GM23338 (cell line): ENCODE measurements around the gene TGIF1. TPM values are rescaled to one million over a fixed set of nuclear protein-coding genes. Genes with fewer than 3 reads are reported as not detected.

Source experiments
- ATAC-seq: fragments of 200-7000 bp; cut with Tn5 transposase; 3 replicates; pipeline ENCODE4 v1.9.1; 2020
- DNase-seq: peaks from one replicate; pipeline ENCODE4 v3.0.0-alpha.2; 2015; ENCODE audit warnings: low spot score
- H2AFZ ChIP-seq: fragments of 200-600 bp; sonication (generic); 2 replicates; pipeline ENCODE4 v1.8.0; 2016; ENCODE audit warnings: antibody characterized with exemption, mild to moderate bottlenecking, moderate library complexity
- H3F3A ChIP-seq: fragments of 200-600 bp; sonication (generic); replicated peaks from 2 replicates; pipeline ENCODE4 v1.8.0; 2017; ENCODE audit warnings: antibody characterized with exemption, mixed run types, low read depth
- H3K27ac ChIP-seq: fragments of 200-600 bp; sonication (generic); 2 replicates; pipeline ENCODE4 v1.6.1; 2016; ENCODE audit warnings: low read depth
- H3K27me3 ChIP-seq: fragments of 200-600 bp; sonication (generic); 2 replicates; pipeline ENCODE4 v1.8.0; 2016; ENCODE audit warnings: mild to moderate bottlenecking, mixed run types, moderate library complexity; ENCODE audit not compliant: insufficient read depth
- H3K36me3 ChIP-seq: fragments of 200-600 bp; sonication (generic); 2 replicates; pipeline ENCODE4 v1.8.0; 2016; ENCODE audit warnings: mild to moderate bottlenecking; ENCODE audit not compliant: insufficient read depth
- H3K4me1 ChIP-seq: fragments of 200-600 bp; sonication (generic); 2 replicates; pipeline ENCODE4 v1.8.0; 2016; ENCODE audit warnings: mild to moderate bottlenecking, moderate library complexity; ENCODE audit not compliant: insufficient read depth
- H3K4me2 ChIP-seq: fragments of 200-600 bp; sonication (generic); 2 replicates; pipeline ENCODE4 v1.7.1; 2017; ENCODE audit warnings: mixed run types
- H3K4me3 ChIP-seq: fragments of 200-600 bp; sonication (generic); 2 replicates; pipeline ENCODE4 v1.6.1; 2016; ENCODE audit warnings: mixed run types
- H3K79me2 ChIP-seq: fragments of 200-600 bp; sonication (generic); replicated peaks from 2 replicates; pipeline ENCODE4 v1.8.0; 2017; ENCODE audit warnings: mild to moderate bottlenecking; ENCODE audit not compliant: insufficient read depth
- H3K9me2 ChIP-seq: fragments of 200-600 bp; sonication (generic); 2 replicates; pipeline ENCODE4 v1.8.0; 2017; ENCODE audit not compliant: insufficient read depth
- H4K20me1 ChIP-seq: fragments of 200-600 bp; sonication (generic); replicated peaks from 2 replicates; pipeline ENCODE4 v1.8.0; 2017; ENCODE audit warnings: mild to moderate bottlenecking; ENCODE audit not compliant: insufficient read depth
- H3K27ac Mint-ChIP-seq: 2 replicates; pipeline ENCODE4 v1.8.0; 2020; ENCODE audit warnings: inconsistent platforms, mild to moderate bottlenecking, moderate library complexity, mixed read lengths
- H3K27me3 Mint-ChIP-seq: 3 replicates; pipeline ENCODE4 v1.8.0; 2022; ENCODE audit warnings: low read depth, mild to moderate bottlenecking, moderate library complexity, mixed read lengths, inconsistent platforms; ENCODE audit not compliant: insufficient read depth, poor library complexity
- H3K36me3 Mint-ChIP-seq: 3 replicates; pipeline ENCODE4 v1.8.0; 2021; ENCODE audit warnings: low read depth, mild to moderate bottlenecking, inconsistent platforms, moderate library complexity, mixed read lengths
- H3K4me1 Mint-ChIP-seq: 3 replicates; pipeline ENCODE4 v1.8.0; 2020; ENCODE audit warnings: mild to moderate bottlenecking, inconsistent platforms, mixed read lengths
- H3K4me3 Mint-ChIP-seq: 3 replicates; pipeline ENCODE4 v1.8.0; 2021; ENCODE audit warnings: moderate library complexity, mild to moderate bottlenecking, inconsistent platforms, mixed read lengths
- H3K9me3 Mint-ChIP-seq: 3 replicates; pipeline ENCODE4 v1.8.0; 2020; ENCODE audit warnings: moderate library complexity, mild to moderate bottlenecking, inconsistent platforms, mixed read lengths
- CREB1 ChIP-seq: fragments of 250-450 bp; sonication (Bioruptor Pico); IDR thresholded peaks from 2 replicates; pipeline ENCODE4 v1.5.0; 2020; ENCODE audit warnings: low read depth, mild to moderate bottlenecking, moderate library complexity
- EZH2 ChIP-seq: fragments of 200-600 bp; sonication (generic); IDR thresholded peaks from one replicate; pipeline ENCODE4 v1.8.0; 2017; ENCODE audit warnings: antibody characterized with exemption, mild to moderate bottlenecking, low read depth; ENCODE audit not compliant: unreplicated experiment
- EZH2phosphoT487 ChIP-seq: fragments of 200-600 bp; sonication (generic); IDR thresholded peaks from one replicate; pipeline ENCODE4 v1.8.1; 2018; ENCODE audit warnings: antibody characterized with exemption; ENCODE audit not compliant: unreplicated experiment
- JUNB ChIP-seq: IDR thresholded peaks from one replicate; pipeline ENCODE4 v1.6.1; 2016; ENCODE audit warnings: antibody characterized with exemption; ENCODE audit not compliant: unreplicated experiment
- NANOG ChIP-seq: IDR thresholded peaks from 2 replicates; pipeline ENCODE4 v1.6.1; 2016; ENCODE audit warnings: antibody characterized with exemption, borderline replicate concordance
- POLR2AphosphoS5 ChIP-seq: IDR thresholded peaks from 2 replicates; pipeline ENCODE4 v1.6.1; 2016; ENCODE audit warnings: antibody characterized with exemption, low read depth
- STAT1 ChIP-seq: IDR thresholded peaks from one replicate; pipeline ENCODE4 v1.6.1; 2016; ENCODE audit warnings: antibody characterized with exemption; ENCODE audit not compliant: unreplicated experiment
- ZNF114 ChIP-seq: fragments of 250-450 bp; sonication (Bioruptor Pico); IDR thresholded peaks from 2 replicates; pipeline ENCODE4 v1.5.0; 2020; ENCODE audit warnings: mild to moderate bottlenecking, moderate library complexity
- ZNF331 ChIP-seq: fragments of 250-450 bp; sonication (Bioruptor Pico); IDR thresholded peaks from 2 replicates; pipeline ENCODE4 v1.5.0; 2020; ENCODE audit warnings: low read depth, mild to moderate bottlenecking, moderate library complexity
- polyA plus RNA-seq: library from polyadenylated mRNA; unstranded; fragments of >200 nt; fragmentation: Nextera tagmentation; extraction: Ambion mirVana; gene quantifications from 2 replicates; pipeline ENCODE4 v1.2.1, GENCODE V29; 2016
- total RNA-seq: library from RNA; depleted of rRNA; stranded (reverse); fragments of >200 nt; shearing (Covaris generic); gene quantifications from 2 replicates; pipeline ENCODE4 v1.2.3, GENCODE V29; 2014
- TF ChIP-seq, protein P1 (sequence below): IDR thresholded peaks from 2 replicates; pipeline ENCODE4 v1.6.1; 2016; ENCODE audit warnings: antibody characterized with exemption
- TF ChIP-seq, protein P2 (sequence below): fragments of 250-450 bp; sonication (Bioruptor Pico); IDR thresholded peaks from 2 replicates; pipeline ENCODE4 v1.5.0; 2020; ENCODE audit warnings: mild to moderate bottlenecking, moderate library complexity
- TF ChIP-seq, protein P3 (sequence below): IDR thresholded peaks from one replicate; pipeline ENCODE4 v1.6.1; 2018; ENCODE audit warnings: antibody characterized with exemption; ENCODE audit not compliant: unreplicated experiment
- TF ChIP-seq, protein P4 (sequence below), 2 experiments: fragments of 200-600 bp in 1 of 2; sonication (generic) in 1 of 2; conservative IDR thresholded peaks; 2 replicates each; pipeline versions ENCODE4 v1.5.1 to v1.6.1; 2016 to 2017; ENCODE audit warnings: antibody characterized with exemption in 2 of 2, low read depth in 2 of 2, mild to moderate bottlenecking in 2 of 2, moderate library complexity in 1 of 2

TGIF1 gene
- total and polyA plus RNA-seq, 2 experiments from 2014 or later, result 294 to 316 TPM

DNA sequence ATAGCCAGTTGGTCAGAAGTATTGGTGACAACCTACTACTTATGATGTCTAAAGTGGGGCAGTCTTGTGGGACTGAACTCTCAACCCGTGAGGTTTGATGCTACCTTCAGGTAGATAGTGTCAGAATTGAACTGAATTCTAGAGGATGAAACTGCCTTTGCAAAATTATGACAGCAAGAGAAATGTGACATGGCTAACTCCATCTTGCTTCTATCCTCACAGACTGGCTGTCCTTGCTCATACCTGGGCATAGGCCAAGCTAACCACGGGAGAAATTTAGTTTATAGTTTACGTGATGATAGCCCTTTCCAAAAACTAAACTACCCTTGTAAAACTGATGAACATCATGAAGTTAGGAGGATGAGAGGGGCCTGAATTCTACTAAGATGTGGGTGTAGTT lies 24.9 kb upstream of the TGIF1 start:
- Histone ChIP-seq H3F3A (no peaks in the 10 kb centered on the region), H3K4me2 (no peak overlapping the region), H2AFZ (no peak overlapping the region), H3K27me3 (no peaks in the 10 kb centered on the region), H3K36me3 (no peaks in the 10 kb centered on the region), H3K27ac (no peak overlapping the region), H3K9me2 (no peaks in the 10 kb centered on the region), H4K20me1 (no peaks in the 10 kb centered on the region), H3K79me2 (no peaks in the 10 kb centered on the region), H3K4me1 (peaks cover 8% of the 10 kb centered on the region; the same call in 1 of the 2 replicates), H3K4me3 (no peak overlapping the region)
- no peak overlapping the region for H3K27ac Mint-ChIP-seq
- no peaks in the 10 kb centered on the region for H3K36me3 Mint-ChIP-seq
- H3K27me3 Mint-ChIP-seq, result peaks cover 5% of the 10 kb centered on the region
- H3K4me1 Mint-ChIP-seq, result peaks cover 2% of the 10 kb centered on the region; the same call in 1 of the 3 replicates
- no peak overlapping the region for H3K4me3 Mint-ChIP-seq
- ATAC-seq, result no peak
- TF ChIP-seq, protein P1, sequence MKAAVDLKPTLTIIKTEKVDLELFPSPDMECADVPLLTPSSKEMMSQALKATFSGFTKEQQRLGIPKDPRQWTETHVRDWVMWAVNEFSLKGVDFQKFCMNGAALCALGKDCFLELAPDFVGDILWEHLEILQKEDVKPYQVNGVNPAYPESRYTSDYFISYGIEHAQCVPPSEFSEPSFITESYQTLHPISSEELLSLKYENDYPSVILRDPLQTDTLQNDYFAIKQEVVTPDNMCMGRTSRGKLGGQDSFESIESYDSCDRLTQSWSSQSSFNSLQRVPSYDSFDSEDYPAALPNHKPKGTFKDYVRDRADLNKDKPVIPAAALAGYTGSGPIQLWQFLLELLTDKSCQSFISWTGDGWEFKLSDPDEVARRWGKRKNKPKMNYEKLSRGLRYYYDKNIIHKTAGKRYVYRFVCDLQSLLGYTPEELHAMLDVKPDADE, result no peak
- no peak for TF ChIP-seq ZNF331 (CRISPR knock-in tag)
- TF ChIP-seq, protein P2, sequence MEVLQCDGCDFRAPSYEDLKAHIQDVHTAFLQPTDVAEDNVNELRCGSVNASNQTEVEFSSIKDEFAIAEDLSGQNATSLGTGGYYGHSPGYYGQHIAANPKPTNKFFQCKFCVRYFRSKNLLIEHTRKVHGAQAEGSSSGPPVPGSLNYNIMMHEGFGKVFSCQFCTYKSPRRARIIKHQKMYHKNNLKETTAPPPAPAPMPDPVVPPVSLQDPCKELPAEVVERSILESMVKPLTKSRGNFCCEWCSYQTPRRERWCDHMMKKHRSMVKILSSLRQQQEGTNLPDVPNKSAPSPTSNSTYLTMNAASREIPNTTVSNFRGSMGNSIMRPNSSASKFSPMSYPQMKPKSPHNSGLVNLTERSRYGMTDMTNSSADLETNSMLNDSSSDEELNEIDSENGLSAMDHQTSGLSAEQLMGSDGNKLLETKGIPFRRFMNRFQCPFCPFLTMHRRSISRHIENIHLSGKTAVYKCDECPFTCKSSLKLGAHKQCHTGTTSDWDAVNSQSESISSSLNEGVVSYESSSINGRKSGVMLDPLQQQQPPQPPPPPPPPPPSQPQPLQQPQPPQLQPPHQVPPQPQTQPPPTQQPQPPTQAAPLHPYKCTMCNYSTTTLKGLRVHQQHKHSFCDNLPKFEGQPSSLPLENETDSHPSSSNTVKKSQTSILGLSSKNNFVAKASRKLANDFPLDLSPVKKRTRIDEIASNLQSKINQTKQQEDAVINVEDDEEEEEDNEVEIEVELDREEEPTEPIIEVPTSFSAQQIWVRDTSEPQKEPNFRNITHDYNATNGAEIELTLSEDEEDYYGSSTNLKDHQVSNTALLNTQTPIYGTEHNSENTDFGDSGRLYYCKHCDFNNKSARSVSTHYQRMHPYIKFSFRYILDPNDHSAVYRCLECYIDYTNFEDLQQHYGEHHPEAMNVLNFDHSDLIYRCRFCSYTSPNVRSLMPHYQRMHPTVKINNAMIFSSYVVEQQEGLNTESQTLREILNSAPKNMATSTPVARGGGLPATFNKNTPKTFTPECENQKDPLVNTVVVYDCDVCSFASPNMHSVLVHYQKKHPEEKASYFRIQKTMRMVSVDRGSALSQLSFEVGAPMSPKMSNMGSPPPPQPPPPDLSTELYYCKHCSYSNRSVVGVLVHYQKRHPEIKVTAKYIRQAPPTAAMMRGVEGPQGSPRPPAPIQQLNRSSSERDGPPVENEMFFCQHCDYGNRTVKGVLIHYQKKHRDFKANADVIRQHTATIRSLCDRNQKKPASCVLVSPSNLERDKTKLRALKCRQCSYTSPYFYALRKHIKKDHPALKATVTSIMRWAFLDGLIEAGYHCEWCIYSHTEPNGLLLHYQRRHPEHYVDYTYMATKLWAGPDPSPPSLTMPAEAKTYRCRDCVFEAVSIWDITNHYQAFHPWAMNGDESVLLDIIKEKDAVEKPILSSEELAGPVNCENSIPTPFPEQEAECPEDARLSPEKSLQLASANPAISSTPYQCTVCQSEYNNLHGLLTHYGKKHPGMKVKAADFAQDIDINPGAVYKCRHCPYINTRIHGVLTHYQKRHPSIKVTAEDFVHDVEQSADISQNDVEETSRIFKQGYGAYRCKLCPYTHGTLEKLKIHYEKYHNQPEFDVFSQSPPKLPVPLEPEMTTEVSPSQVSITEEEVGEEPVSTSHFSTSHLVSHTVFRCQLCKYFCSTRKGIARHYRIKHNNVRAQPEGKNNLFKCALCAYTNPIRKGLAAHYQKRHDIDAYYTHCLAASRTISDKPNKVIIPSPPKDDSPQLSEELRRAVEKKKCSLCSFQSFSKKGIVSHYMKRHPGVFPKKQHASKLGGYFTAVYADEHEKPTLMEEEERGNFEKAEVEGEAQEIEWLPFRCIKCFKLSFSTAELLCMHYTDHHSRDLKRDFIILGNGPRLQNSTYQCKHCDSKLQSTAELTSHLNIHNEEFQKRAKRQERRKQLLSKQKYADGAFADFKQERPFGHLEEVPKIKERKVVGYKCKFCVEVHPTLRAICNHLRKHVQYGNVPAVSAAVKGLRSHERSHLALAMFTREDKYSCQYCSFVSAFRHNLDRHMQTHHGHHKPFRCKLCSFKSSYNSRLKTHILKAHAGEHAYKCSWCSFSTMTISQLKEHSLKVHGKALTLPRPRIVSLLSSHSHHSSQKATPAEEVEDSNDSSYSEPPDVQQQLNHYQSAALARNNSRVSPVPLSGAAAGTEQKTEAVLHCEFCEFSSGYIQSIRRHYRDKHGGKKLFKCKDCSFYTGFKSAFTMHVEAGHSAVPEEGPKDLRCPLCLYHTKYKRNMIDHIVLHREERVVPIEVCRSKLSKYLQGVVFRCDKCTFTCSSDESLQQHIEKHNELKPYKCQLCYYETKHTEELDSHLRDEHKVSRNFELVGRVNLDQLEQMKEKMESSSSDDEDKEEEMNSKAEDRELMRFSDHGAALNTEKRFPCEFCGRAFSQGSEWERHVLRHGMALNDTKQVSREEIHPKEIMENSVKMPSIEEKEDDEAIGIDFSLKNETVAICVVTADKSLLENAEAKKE (CRISPR knock-in tag), result no peak
- TF ChIP-seq, protein P3, sequence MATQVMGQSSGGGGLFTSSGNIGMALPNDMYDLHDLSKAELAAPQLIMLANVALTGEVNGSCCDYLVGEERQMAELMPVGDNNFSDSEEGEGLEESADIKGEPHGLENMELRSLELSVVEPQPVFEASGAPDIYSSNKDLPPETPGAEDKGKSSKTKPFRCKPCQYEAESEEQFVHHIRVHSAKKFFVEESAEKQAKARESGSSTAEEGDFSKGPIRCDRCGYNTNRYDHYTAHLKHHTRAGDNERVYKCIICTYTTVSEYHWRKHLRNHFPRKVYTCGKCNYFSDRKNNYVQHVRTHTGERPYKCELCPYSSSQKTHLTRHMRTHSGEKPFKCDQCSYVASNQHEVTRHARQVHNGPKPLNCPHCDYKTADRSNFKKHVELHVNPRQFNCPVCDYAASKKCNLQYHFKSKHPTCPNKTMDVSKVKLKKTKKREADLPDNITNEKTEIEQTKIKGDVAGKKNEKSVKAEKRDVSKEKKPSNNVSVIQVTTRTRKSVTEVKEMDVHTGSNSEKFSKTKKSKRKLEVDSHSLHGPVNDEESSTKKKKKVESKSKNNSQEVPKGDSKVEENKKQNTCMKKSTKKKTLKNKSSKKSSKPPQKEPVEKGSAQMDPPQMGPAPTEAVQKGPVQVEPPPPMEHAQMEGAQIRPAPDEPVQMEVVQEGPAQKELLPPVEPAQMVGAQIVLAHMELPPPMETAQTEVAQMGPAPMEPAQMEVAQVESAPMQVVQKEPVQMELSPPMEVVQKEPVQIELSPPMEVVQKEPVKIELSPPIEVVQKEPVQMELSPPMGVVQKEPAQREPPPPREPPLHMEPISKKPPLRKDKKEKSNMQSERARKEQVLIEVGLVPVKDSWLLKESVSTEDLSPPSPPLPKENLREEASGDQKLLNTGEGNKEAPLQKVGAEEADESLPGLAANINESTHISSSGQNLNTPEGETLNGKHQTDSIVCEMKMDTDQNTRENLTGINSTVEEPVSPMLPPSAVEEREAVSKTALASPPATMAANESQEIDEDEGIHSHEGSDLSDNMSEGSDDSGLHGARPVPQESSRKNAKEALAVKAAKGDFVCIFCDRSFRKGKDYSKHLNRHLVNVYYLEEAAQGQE, result no peak
- TF ChIP-seq ZNF114, result no peak
- TF ChIP-seq CREB1 (CRISPR knock-in tag), result no peak
- TF ChIP-seq EZH2phosphoT487, result no peak
- no peak for TF ChIP-seq NANOG
- TF ChIP-seq, protein P4, sequence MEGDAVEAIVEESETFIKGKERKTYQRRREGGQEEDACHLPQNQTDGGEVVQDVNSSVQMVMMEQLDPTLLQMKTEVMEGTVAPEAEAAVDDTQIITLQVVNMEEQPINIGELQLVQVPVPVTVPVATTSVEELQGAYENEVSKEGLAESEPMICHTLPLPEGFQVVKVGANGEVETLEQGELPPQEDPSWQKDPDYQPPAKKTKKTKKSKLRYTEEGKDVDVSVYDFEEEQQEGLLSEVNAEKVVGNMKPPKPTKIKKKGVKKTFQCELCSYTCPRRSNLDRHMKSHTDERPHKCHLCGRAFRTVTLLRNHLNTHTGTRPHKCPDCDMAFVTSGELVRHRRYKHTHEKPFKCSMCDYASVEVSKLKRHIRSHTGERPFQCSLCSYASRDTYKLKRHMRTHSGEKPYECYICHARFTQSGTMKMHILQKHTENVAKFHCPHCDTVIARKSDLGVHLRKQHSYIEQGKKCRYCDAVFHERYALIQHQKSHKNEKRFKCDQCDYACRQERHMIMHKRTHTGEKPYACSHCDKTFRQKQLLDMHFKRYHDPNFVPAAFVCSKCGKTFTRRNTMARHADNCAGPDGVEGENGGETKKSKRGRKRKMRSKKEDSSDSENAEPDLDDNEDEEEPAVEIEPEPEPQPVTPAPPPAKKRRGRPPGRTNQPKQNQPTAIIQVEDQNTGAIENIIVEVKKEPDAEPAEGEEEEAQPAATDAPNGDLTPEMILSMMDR (conservative IDR thresholded peaks at IDR 0.05; ENCODE audit: low read depth in 2 of 2), result no peak
- TF ChIP-seq STAT1, result no peak
- no peak for TF ChIP-seq EZH2
- no peak for TF ChIP-seq POLR2AphosphoS5
- no peak for TF ChIP-seq JUNB
- DNase-seq, result no peak
- no peaks in the 10 kb centered on the region for H3K9me3 Mint-ChIP-seq
